SIG-M5 treated with dmso at 0.1 percent for 504 hours (cell line): Measurements from ENCODE around the gene SCUBE1.

ENCODE experiments used
- DNase-seq: peaks from one replicate; lab custom pipeline; 2025; ENCODE audit not compliant: unreplicated experiment; lab: John Stamatoyannopoulos, UW

The SCUBE1 gene

GRCh38 chr22:43203471-43203981, 139.6 kb downstream of the SCUBE1 start:
- no peak for DNase-seq

- no peak for DNase-seq
Observed at GRCh38 chr22:43202756-43203410, 140.3 kb downstream of the SCUBE1 start.

GRCh38 chr22:43202326-43202725, 140.8 kb downstream of the SCUBE1 start:
- no peak for DNase-seq

- DNase-seq, result no peak
Observed at GRCh38 chr22:43201486-43202219, 141.5 kb downstream of the SCUBE1 start.

- DNase-seq, result no peak
Observed at GRCh38 chr22:43200555-43200954, 142.6 kb downstream of the SCUBE1 start.

- no peak for DNase-seq
Observed at GRCh38 chr22:43200031-43200430, 143.1 kb downstream of the SCUBE1 start.

- no peak for DNase-seq
Observed at GRCh38 chr22:43199541-43199940, 143.6 kb downstream of the SCUBE1 start.

GRCh38 chr22:43198936-43199335, 144.2 kb downstream of the SCUBE1 start:
- DNase-seq, result no peak

GRCh38 chr22:43198126-43198525, 145.0 kb downstream of the SCUBE1 start:
- DNase-seq, result no peak

- DNase-seq, result no peak
Observed at GRCh38 chr22:43197271-43197941, 145.8 kb downstream of the SCUBE1 start.

GRCh38 chr22:43191831-43192230, 151.3 kb downstream of the SCUBE1 start:
- no peak for DNase-seq

- DNase-seq, result no peak
Observed at GRCh38 chr22:43188829-43189545, 154.2 kb downstream of the SCUBE1 start.

GRCh38 chr22:43187171-43188099, 155.7 kb downstream of the SCUBE1 start:
- DNase-seq, result peak; percentile 86

GRCh38 chr22:43186272-43187170, 156.7 kb downstream of the SCUBE1 start, which contains the start of gene TTLL12:
Gene TTLL12 (minus strand): TSS chr22:43187134. CDS start chr22:43187069, 65 bp downstream.
- DNase-seq, result peak; percentile 17

GRCh38 chr22:43185860-43186261, 157.3 kb downstream of the SCUBE1 start:
- no peak for DNase-seq

GRCh38 chr22:43183496-43184277, 159.5 kb downstream of the SCUBE1 start:
- DNase-seq, result no peak

GRCh38 chr22:43182726-43183125, 160.4 kb downstream of the SCUBE1 start:
- no peak for DNase-seq

- DNase-seq, result no peak
Observed at GRCh38 chr22:43182118-43182517, 161.1 kb downstream of the SCUBE1 start.
